OCI-LY1 (cell line): ENCODE data around the gene KDM4B.

Source experiments
- EZH2 ChIP-seq: fragments of 200-600 bp; sonication (generic), shearing (Covaris generic); IDR thresholded peaks from 2 replicates; pipeline ENCODE4 v1.8.0; 2017; ENCODE audit warnings: borderline replicate concordance, mixed run types, mild to moderate bottlenecking, antibody characterized with exemption, low read length, moderate library complexity, mixed read lengths
- TF ChIP-seq, protein P1 (sequence below): fragments of 200-600 bp; sonication (generic), shearing (Covaris generic); IDR thresholded peaks from 2 replicates; pipeline ENCODE4 v1.5.1; 2017; ENCODE audit warnings: mild to moderate bottlenecking, antibody characterized with exemption, low read length, moderate library complexity, mixed read lengths

DNA sequence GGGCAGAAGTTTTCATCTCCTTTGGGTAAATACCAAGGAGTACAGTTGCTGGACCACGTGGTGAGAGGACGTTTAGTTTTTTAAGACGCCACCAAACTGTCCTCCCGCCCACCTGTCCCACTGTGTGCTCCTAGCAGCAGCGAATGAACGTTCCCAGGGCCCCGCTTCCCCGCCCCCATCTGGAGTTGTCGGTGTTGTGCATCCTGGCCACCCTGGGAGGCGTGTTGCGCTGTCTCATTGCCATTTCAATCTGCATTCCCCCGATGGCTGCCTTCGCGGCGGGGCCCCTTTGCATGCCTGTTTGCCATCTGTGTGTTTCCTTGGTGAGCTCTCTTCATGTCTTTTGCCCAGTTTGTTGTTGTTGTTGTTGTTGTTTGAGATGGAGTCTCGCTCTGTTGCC lies 76.1 kb downstream of the KDM4B start:
- TF ChIP-seq, protein P1, sequence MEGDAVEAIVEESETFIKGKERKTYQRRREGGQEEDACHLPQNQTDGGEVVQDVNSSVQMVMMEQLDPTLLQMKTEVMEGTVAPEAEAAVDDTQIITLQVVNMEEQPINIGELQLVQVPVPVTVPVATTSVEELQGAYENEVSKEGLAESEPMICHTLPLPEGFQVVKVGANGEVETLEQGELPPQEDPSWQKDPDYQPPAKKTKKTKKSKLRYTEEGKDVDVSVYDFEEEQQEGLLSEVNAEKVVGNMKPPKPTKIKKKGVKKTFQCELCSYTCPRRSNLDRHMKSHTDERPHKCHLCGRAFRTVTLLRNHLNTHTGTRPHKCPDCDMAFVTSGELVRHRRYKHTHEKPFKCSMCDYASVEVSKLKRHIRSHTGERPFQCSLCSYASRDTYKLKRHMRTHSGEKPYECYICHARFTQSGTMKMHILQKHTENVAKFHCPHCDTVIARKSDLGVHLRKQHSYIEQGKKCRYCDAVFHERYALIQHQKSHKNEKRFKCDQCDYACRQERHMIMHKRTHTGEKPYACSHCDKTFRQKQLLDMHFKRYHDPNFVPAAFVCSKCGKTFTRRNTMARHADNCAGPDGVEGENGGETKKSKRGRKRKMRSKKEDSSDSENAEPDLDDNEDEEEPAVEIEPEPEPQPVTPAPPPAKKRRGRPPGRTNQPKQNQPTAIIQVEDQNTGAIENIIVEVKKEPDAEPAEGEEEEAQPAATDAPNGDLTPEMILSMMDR, result no peak
- TF ChIP-seq EZH2, result no peak
